Endodermal cell (in vitro differentiated cells): ENCODE results near the gene DLG1. TPM values are rescaled to one million over a fixed set of nuclear protein-coding genes. Genes with fewer than 3 reads are reported as not detected.

ENCODE experiments used
- DNase-seq: peaks from one replicate; pipeline ENCODE4 v3.0.0-alpha.2; 2017
- H3K27ac ChIP-seq: 2 replicates; pipeline ENCODE4 v1.5.1; 2013; ENCODE audit warnings: mild to moderate bottlenecking, low read depth, low read length, moderate library complexity
- H3K27me3 ChIP-seq: 2 replicates; pipeline ENCODE4 v1.6.1; 2013; ENCODE audit warnings: mild to moderate bottlenecking, low read length, moderate library complexity; ENCODE audit not compliant: insufficient read depth, control insufficient read depth, poor library complexity, severe bottlenecking
- H3K36me3 ChIP-seq: 2 replicates; pipeline ENCODE4 v1.7.0; 2013; ENCODE audit warnings: mild to moderate bottlenecking, low read length, moderate library complexity; ENCODE audit not compliant: control insufficient read depth, insufficient read depth
- H3K4me1 ChIP-seq: one replicate; pipeline ENCODE4 v1.7.0; 2013; ENCODE audit warnings: low read length; ENCODE audit not compliant: control insufficient read depth, insufficient read depth
- H3K4me3 ChIP-seq: 2 replicates; pipeline ENCODE4 v1.5.1; 2013; ENCODE audit warnings: mild to moderate bottlenecking, low read length, moderate library complexity
- H3K9ac ChIP-seq: 2 replicates; pipeline ENCODE4 v1.6.1; 2013; ENCODE audit warnings: mild to moderate bottlenecking, low read length, moderate library complexity; ENCODE audit not compliant: poor library complexity, severe bottlenecking; ENCODE audit errors: extremely low read depth
- H3K9me3 ChIP-seq: 2 replicates; pipeline ENCODE4 v1.6.1; 2013; ENCODE audit warnings: mild to moderate bottlenecking, low read length, moderate library complexity; ENCODE audit not compliant: control insufficient read depth
- H3K27ac Mint-ChIP-seq: 2 replicates; pipeline ENCODE4 v1.8.0; 2020; ENCODE audit warnings: mixed read lengths
- H3K27me3 Mint-ChIP-seq: 2 replicates; pipeline ENCODE4 v1.8.0; 2021; ENCODE audit warnings: mild to moderate bottlenecking, mixed read lengths; ENCODE audit not compliant: insufficient read depth
- H3K36me3 Mint-ChIP-seq: 2 replicates; pipeline ENCODE4 v1.8.0; 2020; ENCODE audit warnings: low read depth, mixed read lengths
- H3K4me1 Mint-ChIP-seq: 2 replicates; pipeline ENCODE4 v1.8.0; 2020; ENCODE audit warnings: mixed read lengths
- H3K4me3 Mint-ChIP-seq: 2 replicates; pipeline ENCODE4 v1.8.0; 2020; ENCODE audit warnings: mild to moderate bottlenecking, moderate library complexity, mixed read lengths
- H3K9me3 Mint-ChIP-seq: 2 replicates; pipeline ENCODE4 v1.8.0; 2020; ENCODE audit warnings: mild to moderate bottlenecking, mixed read lengths
- CTCF ChIP-seq: fragments of 200-600 bp; sonication (generic); conservative IDR thresholded peaks from 2 replicates; pipeline ENCODE4 v1.5.0; 2021; ENCODE audit warnings: antibody characterized with exemption, mild to moderate bottlenecking
- WGBS, 2 experiments: methylation state at CpG; one replicate each; pipeline versions ENCODE4 v1.1.5 to v1.1.7; 2013; ENCODE audit warnings: missing lambda C conversion rate in 2 of 2, mixed read lengths in 1 of 2; ENCODE audit not compliant: insufficient coverage in 1 of 2, insufficient read length in 1 of 2; 5-methylcytosine and 5-hydroxymethylcytosine counted together
- total RNA-seq, 2 donors: library from RNA; stranded (reverse); fragmentation: NEBNext Ultra II Directional in 1 of 2; extraction: Animal tissue kit (Norgen Biotek cat#: 25700) in 1 of 2; gene quantifications; 2 replicates in 1 of 2; 3 replicates in 1 of 2; pipeline ENCODE4 v1.2.1, GENCODE V29; 2021

DLG1 gene
- total RNA-seq, 2 donors from 2014 or later, result 78.7 to 96.9 TPM

- Mint-ChIP-seq H3K4me1 (peaks cover 7% of the 10 kb centered on the region), H3K27ac (no peak overlapping the region), H3K4me3 (no peak overlapping the region), H3K27me3 (no peaks in the 10 kb centered on the region), H3K9me3 (peaks cover 82% of the 10 kb centered on the region), H3K36me3 (peaks cover 88% of the 10 kb centered on the region)
- peaks cover 68% of the 10 kb centered on the region for H3K36me3 ChIP-seq
- no peak overlapping the region for H3K27ac ChIP-seq
- TF ChIP-seq CTCF, result no peak
- DNase-seq, result no peak
- no peaks in the 10 kb centered on the region for H3K4me1 ChIP-seq
- peak overlapping the region; percentile 63 for H3K4me3 ChIP-seq
- peaks cover 100% of the 10 kb centered on the region for H3K9me3 ChIP-seq
- no peak overlapping the region for H3K9ac ChIP-seq
- H3K27me3 ChIP-seq, result no peaks in the 10 kb centered on the region
- WGBS, 2 experiments, result 96% methylated on average over 2 to 3 of the region's 3 CpGs
Observed at GRCh38 chr3:197244751-197245150, 53.7 kb downstream of the DLG1 start.

- Histone ChIP-seq H3K27ac (no peak overlapping the region), H3K4me1 (no peaks in the 10 kb centered on the region), H3K9me3 (peaks cover 81% of the 10 kb centered on the region), H3K27me3 (no peaks in the 10 kb centered on the region), H3K9ac (no peak overlapping the region), H3K36me3 (peaks cover 55% of the 10 kb centered on the region), H3K4me3 (peak overlapping the region; percentile 63)
- Mint-ChIP-seq H3K4me1 (peaks cover 23% of the 10 kb centered on the region), H3K27ac (no peak overlapping the region), H3K4me3 (no peak overlapping the region), H3K9me3 (peaks cover 64% of the 10 kb centered on the region), H3K27me3 (no peaks in the 10 kb centered on the region), H3K36me3 (peaks cover 71% of the 10 kb centered on the region)
- TF ChIP-seq CTCF, result no peak
- DNase-seq, result no peak
- WGBS, 2 experiments, result 96 to 100% methylated on average over 5 to 7 of the region's 7 CpGs
Observed at GRCh38 chr3:197242784-197243432, 55.5 kb downstream of the DLG1 start.

GRCh38 chr3:197241173-197241572 is 57.2 kb downstream of the DLG1 start:
- H3K4me1 ChIP-seq, result no peaks in the 10 kb centered on the region
- H3K27me3 Mint-ChIP-seq, result no peaks in the 10 kb centered on the region
- H3K4me3 ChIP-seq, result peak overlapping the region; percentile 3
- H3K9ac ChIP-seq, result no peak overlapping the region
- peaks cover 52% of the 10 kb centered on the region for H3K9me3 Mint-ChIP-seq
- no peaks in the 10 kb centered on the region for H3K27me3 ChIP-seq
- H3K4me3 Mint-ChIP-seq, result no peak overlapping the region
- no peak overlapping the region for H3K27ac ChIP-seq
- peaks cover 68% of the 10 kb centered on the region for H3K9me3 ChIP-seq
- no peak for DNase-seq
- H3K4me1 Mint-ChIP-seq, result peaks cover 32% of the 10 kb centered on the region
- peaks cover 58% of the 10 kb centered on the region for H3K36me3 Mint-ChIP-seq
- H3K36me3 ChIP-seq, result peaks cover 44% of the 10 kb centered on the region
- no peak overlapping the region for H3K27ac Mint-ChIP-seq
- no peak for TF ChIP-seq CTCF
- 95 to 100% methylated on average over 1 of the region's 2 CpGs for WGBS, 2 experiments
